ENCODE measurements around the gene EDC4. TPM values are rescaled to one million over a fixed set of nuclear protein-coding genes. Genes with fewer than 3 reads are reported as not detected.

EDC4 gene
- total and polyA plus RNA-seq, 2 of the 13 experiments (the other 11 are each of a cell fraction or from before 2014, with no cell fraction given), result 51.4 to 59.1 TPM

DNA sequence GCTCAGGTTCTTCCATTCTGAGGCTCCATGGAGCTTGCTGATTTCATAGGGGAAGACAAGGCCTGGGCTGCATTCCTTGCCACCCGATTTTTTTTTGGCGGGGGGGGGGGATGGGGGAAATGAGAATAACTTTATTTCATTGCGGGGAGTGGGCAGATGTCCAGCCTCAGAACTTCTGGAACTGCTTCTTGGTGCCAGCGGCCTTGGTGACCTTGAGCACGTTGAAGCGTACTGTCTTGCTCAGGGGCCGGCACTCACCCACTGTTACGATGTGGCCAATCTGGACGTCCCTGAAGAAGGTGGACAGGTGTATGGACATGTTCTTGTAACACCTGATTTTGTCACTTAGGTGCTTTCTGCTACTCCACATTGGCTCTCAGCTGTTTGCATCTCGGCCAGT lies 17.1 kb upstream of the EDC4 start:
- ChIA-PET POLR2A (interaction anchor here (0.6 to 3.3 kb wide), 3 partner anchors 9 to 235 kb away, joined by 3 to 15 read pairs (median 7); partner anchors contain the start of gene NUTF2), CTCF (ENCODE audit: low intra/inter-chr PET ratio, low total read pairs) (no interaction called here)
- Histone ChIP-seq H2AFZ (ENCODE audit: low read length) (no peak overlapping the region), H3K27ac (ENCODE audit: extremely low read length, insufficient read depth, low read length) (peak overlapping the region; percentile 20), H3K4me1 (ENCODE audit: insufficient read depth, low read length) (peaks cover 64% of the 10 kb centered on the region), H3K79me2 (ENCODE audit: insufficient read depth, low read length) (peaks cover 90% of the 10 kb centered on the region), H3K36me3 (replicated peaks in 1 of 2; ENCODE audit: control insufficient read depth in 1 of 2, insufficient read depth in 2 of 2, low read length in 2 of 2) (peaks cover 4 to 20% of the 10 kb centered on the region in 2 experiments; a peak in 4 of 5 replicates), H3K4me2 (ENCODE audit: low read depth, low read length) (no peak overlapping the region), H3K4me3 (replicated peaks in 1 of 3; ENCODE audit: insufficient read depth in 1 of 3, low read depth in 2 of 3, low read length in 3 of 3) (no peak overlapping the region), H4K20me1 (ENCODE audit: insufficient read depth, low read length) (peaks cover 61% of the 10 kb centered on the region), H3K9ac (ENCODE audit: insufficient read depth, low read depth, low read length) (no peak overlapping the region; the same call in 1 of the 2 replicates), H3K9me3 (ENCODE audit: low read length) (no peaks in the 10 kb centered on the region), H3K27me3 (ENCODE audit: control insufficient read depth in 1 of 2, insufficient read depth in 2 of 2, low read length in 2 of 2) (no peaks in the 10 kb centered on the region)
- no peak for DNase-seq (ENCODE audit: low spot score)
- 87% methylated on average over 10 of the region's 10 CpGs for WGBS (ENCODE audit: low lambda C conversion rate)
- FAIRE-seq, result no peak
- no peak for ATAC-seq
- intact Hi-C loops (cut with micrococcal nuclease; ENCODE audit: unreplicated experiment) (no loop called here), in situ Hi-C loops (cut with HindIII; ENCODE audit: extremely low pct_ligation_motif_present, low pct_unique_long_range_greater_than_20kb) (no loop called here)
- BruUV-seq (replicated peaks), result no TSS peak
- TF ChIP-seq SNAPC2 (CRISPR knock-in tag; IDR thresholded peaks at IDR 0.05) (no peak), ZNF567 (CRISPR knock-in tag; IDR thresholded peaks at IDR 0.05; ENCODE audit: borderline replicate concordance) (no peak), ZBTB38 (CRISPR knock-in tag; IDR thresholded peaks at IDR 0.05) (0 out of 2 replicates have a peak, but pooled peaks have one; percentile 32), IRF9 (CRISPR knock-in tag; IDR thresholded peaks at IDR 0.05; ENCODE audit: borderline replicate concordance) (no peak)

GRCh38 chr16:67856927-67857546 lies 15.8 kb upstream of the EDC4 start:
- no peak for DNase-seq (ENCODE audit: low spot score)
- no peaks in the 10 kb centered on the region for H3K27me3 ChIP-seq (ENCODE audit: control insufficient read depth in 1 of 2, insufficient read depth in 2 of 2, low read length in 2 of 2)
- H4K20me1 ChIP-seq (ENCODE audit: insufficient read depth, low read length), result peaks cover 61% of the 10 kb centered on the region
- no TSS peak for BruUV-seq (replicated peaks)
- ChIA-PET CTCF (ENCODE audit: low intra/inter-chr PET ratio, low total read pairs) (no interaction called here), POLR2A (interaction anchor here (0.8 to 3.3 kb wide), 9 partner anchors 9 to 87 kb away, joined by 3 to 21 read pairs (median 6); partner anchors contain the start of genes CENPT, EDC4, LCAT and NUTF2)
- peaks cover 92% of the 10 kb centered on the region for H3K79me2 ChIP-seq (ENCODE audit: insufficient read depth, low read length)
- H3K4me3 ChIP-seq (replicated peaks in 1 of 3; ENCODE audit: insufficient read depth in 1 of 3, low read depth in 2 of 3, low read length in 3 of 3), result peak overlapping the region in 1 of 3 experiments; percentile 35; a peak in 2 of 6 replicates
- peak overlapping the region; percentile 89 for H3K27ac ChIP-seq (ENCODE audit: extremely low read length, insufficient read depth, low read length)
- peaks cover 10 to 30% of the 10 kb centered on the region in 2 experiments; a peak in 4 of 5 replicates for H3K36me3 ChIP-seq (replicated peaks in 1 of 2; ENCODE audit: control insufficient read depth in 1 of 2, insufficient read depth in 2 of 2, low read length in 2 of 2)
- WGBS (ENCODE audit: low lambda C conversion rate), result 46% methylated on average over 5 of the region's 5 CpGs
- in situ Hi-C loops (cut with HindIII; ENCODE audit: extremely low pct_ligation_motif_present, low pct_unique_long_range_greater_than_20kb) (no loop called here), intact Hi-C loops (cut with micrococcal nuclease; ENCODE audit: unreplicated experiment) (loop anchor here (1.0 kb wide), 1 partner anchor 11 kb away; the partner anchor contains the start of gene NUTF2)
- peak overlapping the region; percentile 68 for H3K9ac ChIP-seq (ENCODE audit: insufficient read depth, low read depth, low read length)
- H2AFZ ChIP-seq (ENCODE audit: low read length), result no peak overlapping the region
- peak; percentile 41 for ATAC-seq
- peak overlapping the region; percentile 65 for H3K4me2 ChIP-seq (ENCODE audit: low read depth, low read length)
- no peak for FAIRE-seq
- H3K4me1 ChIP-seq (ENCODE audit: insufficient read depth, low read length), result peaks cover 64% of the 10 kb centered on the region
- no peaks in the 10 kb centered on the region for H3K9me3 ChIP-seq (ENCODE audit: low read length)
- TF ChIP-seq GATAD2A (CRISPR knock-in tag; IDR thresholded peaks at IDR 0.05) (no peak), NFKBIZ (CRISPR knock-in tag; IDR thresholded peaks at IDR 0.05) (no peak), CREBL2 (CRISPR knock-in tag; IDR thresholded peaks at IDR 0.05; ENCODE audit: borderline replicate concordance) (no peak), TBX3 (IDR thresholded peaks at IDR 0.05; ENCODE audit: borderline replicate concordance) (no peak), CHD2 (IDR thresholded peaks at IDR 0.05; ENCODE audit: low read depth, low read length) (no peak), SKI (IDR thresholded peaks at IDR 0.05; ENCODE audit: partially characterized antibody) (peak; percentile 71), PHF20 (CRISPR knock-in tag; IDR thresholded peaks at IDR 0.05) (no peak)
- TF ChIP-seq, protein P1, sequence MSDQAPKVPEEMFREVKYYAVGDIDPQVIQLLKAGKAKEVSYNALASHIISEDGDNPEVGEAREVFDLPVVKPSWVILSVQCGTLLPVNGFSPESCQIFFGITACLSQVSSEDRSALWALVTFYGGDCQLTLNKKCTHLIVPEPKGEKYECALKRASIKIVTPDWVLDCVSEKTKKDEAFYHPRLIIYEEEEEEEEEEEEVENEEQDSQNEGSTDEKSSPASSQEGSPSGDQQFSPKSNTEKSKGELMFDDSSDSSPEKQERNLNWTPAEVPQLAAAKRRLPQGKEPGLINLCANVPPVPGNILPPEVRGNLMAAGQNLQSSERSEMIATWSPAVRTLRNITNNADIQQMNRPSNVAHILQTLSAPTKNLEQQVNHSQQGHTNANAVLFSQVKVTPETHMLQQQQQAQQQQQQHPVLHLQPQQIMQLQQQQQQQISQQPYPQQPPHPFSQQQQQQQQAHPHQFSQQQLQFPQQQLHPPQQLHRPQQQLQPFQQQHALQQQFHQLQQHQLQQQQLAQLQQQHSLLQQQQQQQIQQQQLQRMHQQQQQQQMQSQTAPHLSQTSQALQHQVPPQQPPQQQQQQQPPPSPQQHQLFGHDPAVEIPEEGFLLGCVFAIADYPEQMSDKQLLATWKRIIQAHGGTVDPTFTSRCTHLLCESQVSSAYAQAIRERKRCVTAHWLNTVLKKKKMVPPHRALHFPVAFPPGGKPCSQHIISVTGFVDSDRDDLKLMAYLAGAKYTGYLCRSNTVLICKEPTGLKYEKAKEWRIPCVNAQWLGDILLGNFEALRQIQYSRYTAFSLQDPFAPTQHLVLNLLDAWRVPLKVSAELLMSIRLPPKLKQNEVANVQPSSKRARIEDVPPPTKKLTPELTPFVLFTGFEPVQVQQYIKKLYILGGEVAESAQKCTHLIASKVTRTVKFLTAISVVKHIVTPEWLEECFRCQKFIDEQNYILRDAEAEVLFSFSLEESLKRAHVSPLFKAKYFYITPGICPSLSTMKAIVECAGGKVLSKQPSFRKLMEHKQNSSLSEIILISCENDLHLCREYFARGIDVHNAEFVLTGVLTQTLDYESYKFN (CRISPR knock-in tag; conservative IDR thresholded peaks at IDR 0.05), result no peak
